CD4-positive, alpha-beta T cell treated with Interleukin-10 for 1 hour (primary cell): ENCODE data around the gene ARHGAP22.

Experiments used
- DNase-seq: peaks from one replicate; pipeline ENCODE4 v3.0.0-alpha.2; 2020

Gene ARHGAP22

GRCh38 chr10:48508791-48509772 lies 95.8 kb downstream of the ARHGAP22 start:
- no peak for DNase-seq

GRCh38 chr10:48507933-48508790 lies 96.7 kb downstream of the ARHGAP22 start:
- no peak for DNase-seq

- no peak for DNase-seq
Observed at GRCh38 chr10:48507494-48507893, 97.4 kb downstream of the ARHGAP22 start.

GRCh38 chr10:48506147-48506917 lies 98.5 kb downstream of the ARHGAP22 start:
- DNase-seq: no peak

GRCh38 chr10:48505394-48506112 lies 99.3 kb downstream of the ARHGAP22 start:
- DNase-seq: no peak

GRCh38 chr10:48504141-48504885 lies 100.6 kb downstream of the ARHGAP22 start:
- DNase-seq: no peak

GRCh38 chr10:48503293-48503911 lies 101.5 kb downstream of the ARHGAP22 start:
- no peak for DNase-seq

GRCh38 chr10:48502791-48503190 lies 102.1 kb downstream of the ARHGAP22 start:
- no peak for DNase-seq

GRCh38 chr10:48501787-48502771 lies 102.8 kb downstream of the ARHGAP22 start:
- no peak for DNase-seq

- DNase-seq: no peak
Observed at GRCh38 chr10:48501226-48501625, 103.6 kb downstream of the ARHGAP22 start.

- DNase-seq: no peak
Observed at GRCh38 chr10:48500771-48501170, 104.1 kb downstream of the ARHGAP22 start.

GRCh38 chr10:48498940-48499510 lies 105.8 kb downstream of the ARHGAP22 start:
- DNase-seq: no peak

GRCh38 chr10:48497780-48498770 lies 106.8 kb downstream of the ARHGAP22 start:
- DNase-seq: no peak

- no peak for DNase-seq
Observed at GRCh38 chr10:48496831-48497779, 107.8 kb downstream of the ARHGAP22 start.

- no peak for DNase-seq
Observed at GRCh38 chr10:48496105-48496830, 108.6 kb downstream of the ARHGAP22 start.
